Urothelium cell line (cell line): ENCODE measurements around the gene TALDO1.

Experiments used
- DNase-seq: peaks from one replicate; pipeline ENCODE4 v3.0.0; 2011; ENCODE audit warnings: low spot score, mixed read lengths
- FAIRE-seq: peaks from 2 replicates; lab custom pipeline; 2011; peaks lifted over from hg19 to GRCh38; lab: Jason Lieb, UNC

TALDO1 gene

GRCh38 chr11:782264-783174, 35.3 kb downstream of the TALDO1 start:
- DNase-seq (no peak), FAIRE-seq (no peak)

GRCh38 chr11:783581-784015, 36.3 kb downstream of the TALDO1 start:
- no peak for FAIRE-seq
- DNase-seq, result no peak

GRCh38 chr11:786235-787083, 39.2 kb downstream of the TALDO1 start:
- FAIRE-seq, result no peak

GRCh38 chr11:787084-787675, 39.9 kb downstream of the TALDO1 start:
- FAIRE-seq (no peak), DNase-seq (no peak)

More at GRCh38 chr11:786235-787083, 39.2 kb downstream of the TALDO1 start:
- no peak for DNase-seq

GRCh38 chr11:788009-788640, 40.9 kb downstream of the TALDO1 start:
- DNase-seq (no peak), FAIRE-seq (no peak)

GRCh38 chr11:788953-789940, 42.0 kb downstream of the TALDO1 start:
- DNase-seq, result no peak
- FAIRE-seq, result no peak

- no peak for DNase-seq
- no peak for FAIRE-seq
These were observed 42.7 kb downstream of the TALDO1 start, which contains the start of gene CEND1 for GRCh38 chr11:789943-790342. TSS of gene CEND1 (minus strand) at chr11:790090. CDS start at chr11:788576, 1,514 bp downstream.

GRCh38 chr11:790721-791564, 43.7 kb downstream of the TALDO1 start:
- peak; percentile 12 for DNase-seq
- no peak for FAIRE-seq

- DNase-seq (no peak), FAIRE-seq (no peak)
These were observed 44.6 kb downstream of the TALDO1 start for GRCh38 chr11:791658-792534.

GRCh38 chr11:792535-792821, 45.2 kb downstream of the TALDO1 start:
- DNase-seq (no peak), FAIRE-seq (no peak)

GRCh38 chr11:792873-793272, 45.6 kb downstream of the TALDO1 start:
- FAIRE-seq (no peak), DNase-seq (no peak)

GRCh38 chr11:793556-793955, 46.3 kb downstream of the TALDO1 start:
- DNase-seq, result no peak
- FAIRE-seq, result no peak

- DNase-seq, result no peak
- no peak for FAIRE-seq
These were observed 46.9 kb downstream of the TALDO1 start for GRCh38 chr11:794013-794765.

GRCh38 chr11:794766-795633, 47.7 kb downstream of the TALDO1 start:
- DNase-seq (peak; percentile 32), FAIRE-seq (no peak)

GRCh38 chr11:795634-796564, 48.6 kb downstream of the TALDO1 start:
- no peak for FAIRE-seq
- DNase-seq, result peak; percentile 75
